OCI-LY7 (cell line): ENCODE measurements around the gene ANXA3. TPM values are rescaled to one million over a fixed set of nuclear protein-coding genes. Genes with fewer than 3 reads are reported as not detected.

ENCODE experiments used
- BruUV-seq: library from RNA; stranded (reverse); fragments of 400-500 nt; replicated peaks from 2 replicates; lab custom pipeline; 2021; lab: Mats Ljungman, UMichigan
- CTCF ChIA-PET: fragments of 300-600 bp; sonication (Branson Sonifier 250); formaldehyde crosslinking; loops from one replicate; lab custom pipeline; 2022; ENCODE audit warnings: antibody characterized with exemption; ENCODE audit not compliant: unreplicated experiment; lab: Charles Lee
- POLR2A ChIA-PET: fragments of 300-600 bp; sonication (Branson Sonifier 250); formaldehyde crosslinking; loops from one replicate; lab custom pipeline; 2022; ENCODE audit warnings: antibody characterized with exemption; lab: Charles Lee
- DNase-seq: peaks from one replicate; pipeline ENCODE4 v3.0.0-alpha.2; 2015; ENCODE audit warnings: low spot score
- H2AFZ ChIP-seq: fragments of 200-600 bp; sonication (generic), shearing (Covaris generic); 2 replicates; pipeline ENCODE4 v1.6.1; 2014; ENCODE audit warnings: mild to moderate bottlenecking, antibody characterized with exemption, low read length, moderate library complexity
- H3K27ac ChIP-seq: fragments of 200-600 bp; sonication (generic); 2 replicates; pipeline ENCODE4 v1.5.1; 2014; ENCODE audit warnings: mixed run types, low read depth, mild to moderate bottlenecking, moderate library complexity, low read length, inconsistent platforms; ENCODE audit not compliant: poor library complexity, severe bottlenecking
- H3K36me3 ChIP-seq: fragments of 200-600 bp; sonication (generic); 2 replicates; pipeline ENCODE4 v1.6.1; 2014; ENCODE audit warnings: mild to moderate bottlenecking, antibody characterized with exemption, low read length, moderate library complexity, mixed read lengths; ENCODE audit not compliant: insufficient read depth
- H3K4me1 ChIP-seq: fragments of 200-600 bp; sonication (generic); 2 replicates; pipeline ENCODE4 v1.5.1; 2014; ENCODE audit warnings: mild to moderate bottlenecking, low read length; ENCODE audit not compliant: insufficient read depth, poor library complexity, severe bottlenecking
- H3K4me2 ChIP-seq: fragments of 200-600 bp; sonication (generic); 2 replicates; pipeline ENCODE4 v1.6.1; 2014; ENCODE audit warnings: mild to moderate bottlenecking, low read length
- H3K4me3 ChIP-seq: fragments of 200-600 bp; sonication (generic); 2 replicates; pipeline ENCODE4 v1.5.1; 2014; ENCODE audit warnings: mild to moderate bottlenecking, low read depth, low read length; ENCODE audit not compliant: poor library complexity, severe bottlenecking
- H3K79me2 ChIP-seq: fragments of 200-600 bp; sonication (generic); 2 replicates; pipeline ENCODE4 v1.6.1; 2016; ENCODE audit warnings: low read depth, mild to moderate bottlenecking, low read length, moderate library complexity, mixed read lengths; ENCODE audit not compliant: insufficient read depth
- H3K9me2 ChIP-seq: fragments of 200-600 bp; sonication (generic); 2 replicates; pipeline ENCODE4 v1.6.1; 2016; ENCODE audit warnings: mild to moderate bottlenecking, low read length, mixed read lengths; ENCODE audit not compliant: insufficient read depth
- H3K9me3 ChIP-seq: fragments of 200-600 bp; sonication (generic); 2 replicates; pipeline ENCODE4 v1.6.1; 2014; ENCODE audit warnings: mild to moderate bottlenecking, mixed run types, low read length, mixed read lengths
- H4K20me1 ChIP-seq: fragments of 200-600 bp; sonication (generic); 2 replicates; pipeline ENCODE4 v1.6.1; 2014; ENCODE audit warnings: mild to moderate bottlenecking, antibody characterized with exemption, low read length, moderate library complexity, mixed read lengths; ENCODE audit not compliant: insufficient read depth
- EZH2phosphoT487 ChIP-seq: fragments of 200-600 bp; sonication (generic); IDR thresholded peaks from 2 replicates; pipeline ENCODE4 v1.6.1; 2018; ENCODE audit warnings: low read depth, borderline replicate concordance, mild to moderate bottlenecking, mixed run types, antibody characterized with exemption, low read length, moderate library complexity, mixed read lengths
- intact Hi-C: fragments of 100-400 bp; cut with micrococcal nuclease; formaldehyde crosslinking; loops from one replicate; pipeline ENCODE4 v1.10.0; 2022; ENCODE audit not compliant: unreplicated experiment
- total RNA-seq, 2 experiments: library from RNA; depleted of rRNA in 1 of 2; stranded (reverse); fragments of >200 nt in 1 of 2; shearing (Covaris generic) in 1 of 2; gene quantifications; 2 replicates each; pipeline ENCODE4 v1.2.3, GENCODE V29; 2014 to 2022
- TF ChIP-seq, protein P1 (sequence below): fragments of 200-600 bp; sonication (generic); conservative IDR thresholded peaks from 2 replicates; pipeline ENCODE4 v1.5.1; 2014; ENCODE audit warnings: mild to moderate bottlenecking, antibody characterized with exemption, low read length, moderate library complexity, mixed read lengths

Gene ANXA3
- total RNA-seq, 2 experiments from 2014 or later, result not detected

DNA sequence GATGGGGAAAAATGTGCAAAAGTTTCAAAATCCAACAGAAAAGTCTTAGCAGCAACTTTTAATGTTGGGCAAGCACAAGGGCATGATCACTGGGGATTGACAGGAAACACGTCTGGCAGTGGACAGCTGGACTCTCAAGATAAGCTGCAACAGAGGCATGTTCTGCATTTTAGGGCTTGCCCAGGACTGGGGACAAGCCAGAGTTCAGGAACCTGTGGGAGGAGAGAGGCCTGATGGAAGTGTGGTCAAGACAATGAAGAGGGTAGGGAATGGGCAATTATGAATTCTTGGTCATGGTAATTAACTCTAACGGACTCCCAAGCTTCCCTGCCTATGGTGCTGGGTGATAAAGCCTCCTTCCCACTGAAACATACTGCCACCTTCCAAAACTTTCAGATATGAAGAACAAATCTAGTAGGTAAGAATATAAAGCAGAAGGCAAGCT is 48.4 kb downstream of the ANXA3 start:
- intact Hi-C loops, result no loop called here
- DNase-seq, result no peak
- POLR2A ChIA-PET, result interaction anchor here (0.6 to 1.2 kb wide), 4 partner anchors 11 to 142 kb away, joined by 3 to 4 read pairs (median 3); no protein-coding TSS in a partner anchor
- Histone ChIP-seq H3K36me3 (no peaks in the 10 kb centered on the region), H3K27ac (no peak overlapping the region), H3K9me3 (no peaks in the 10 kb centered on the region), H3K4me2 (no peak overlapping the region), H3K4me3 (no peak overlapping the region), H3K4me1 (no peaks in the 10 kb centered on the region), H2AFZ (no peak overlapping the region), H4K20me1 (no peaks in the 10 kb centered on the region), H3K79me2 (no peaks in the 10 kb centered on the region), H3K9me2 (no peaks in the 10 kb centered on the region)
- no peak for TF ChIP-seq EZH2phosphoT487
- TF ChIP-seq, protein P1, sequence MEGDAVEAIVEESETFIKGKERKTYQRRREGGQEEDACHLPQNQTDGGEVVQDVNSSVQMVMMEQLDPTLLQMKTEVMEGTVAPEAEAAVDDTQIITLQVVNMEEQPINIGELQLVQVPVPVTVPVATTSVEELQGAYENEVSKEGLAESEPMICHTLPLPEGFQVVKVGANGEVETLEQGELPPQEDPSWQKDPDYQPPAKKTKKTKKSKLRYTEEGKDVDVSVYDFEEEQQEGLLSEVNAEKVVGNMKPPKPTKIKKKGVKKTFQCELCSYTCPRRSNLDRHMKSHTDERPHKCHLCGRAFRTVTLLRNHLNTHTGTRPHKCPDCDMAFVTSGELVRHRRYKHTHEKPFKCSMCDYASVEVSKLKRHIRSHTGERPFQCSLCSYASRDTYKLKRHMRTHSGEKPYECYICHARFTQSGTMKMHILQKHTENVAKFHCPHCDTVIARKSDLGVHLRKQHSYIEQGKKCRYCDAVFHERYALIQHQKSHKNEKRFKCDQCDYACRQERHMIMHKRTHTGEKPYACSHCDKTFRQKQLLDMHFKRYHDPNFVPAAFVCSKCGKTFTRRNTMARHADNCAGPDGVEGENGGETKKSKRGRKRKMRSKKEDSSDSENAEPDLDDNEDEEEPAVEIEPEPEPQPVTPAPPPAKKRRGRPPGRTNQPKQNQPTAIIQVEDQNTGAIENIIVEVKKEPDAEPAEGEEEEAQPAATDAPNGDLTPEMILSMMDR, result no peak
- no TSS peak for BruUV-seq
- CTCF ChIA-PET, result no interaction called here

- Histone ChIP-seq H3K4me1 (no peaks in the 10 kb centered on the region), H3K27ac (no peak overlapping the region), H3K9me2 (no peaks in the 10 kb centered on the region), H2AFZ (no peak overlapping the region), H3K36me3 (no peaks in the 10 kb centered on the region), H3K9me3 (no peaks in the 10 kb centered on the region), H3K79me2 (no peaks in the 10 kb centered on the region), H3K4me2 (no peak overlapping the region), H3K4me3 (no peak overlapping the region), H4K20me1 (no peaks in the 10 kb centered on the region)
- DNase-seq, result no peak
- TF ChIP-seq EZH2phosphoT487, result no peak
- TF ChIP-seq, protein P1, result no peak
- intact Hi-C loops, result no loop called here
- CTCF ChIA-PET, result no interaction called here
- POLR2A ChIA-PET, result interaction anchor here (0.8 to 1.2 kb wide), 3 partner anchors 71 to 290 kb away, joined by 3 to 4 read pairs (median 3); no protein-coding TSS in a partner anchor
- no TSS peak for BruUV-seq
Measured at GRCh38 chr4:78601013-78601412, 49.4 kb downstream of the ANXA3 start.

GRCh38 chr4:78602334-78602733 is 50.8 kb downstream of the ANXA3 start:
- no peak for DNase-seq
- intact Hi-C loops, result no loop called here
- BruUV-seq, result no TSS peak
- H3K9me2 ChIP-seq, result no peaks in the 10 kb centered on the region
- H2AFZ ChIP-seq, result no peak overlapping the region
- H3K4me2 ChIP-seq, result no peak overlapping the region
- TF ChIP-seq EZH2phosphoT487, result no peak
- TF ChIP-seq, protein P1, result no peak
- H3K36me3 ChIP-seq, result no peaks in the 10 kb centered on the region
- H3K4me3 ChIP-seq, result no peak overlapping the region
- ChIA-PET CTCF (no interaction called here), POLR2A (interaction anchor here (0.6 kb wide), 1 partner anchor 613 kb away, joined by 3 read pairs; no protein-coding TSS in a partner anchor)
- no peaks in the 10 kb centered on the region for H3K79me2 ChIP-seq
- H4K20me1 ChIP-seq, result no peaks in the 10 kb centered on the region
- no peaks in the 10 kb centered on the region for H3K9me3 ChIP-seq
- H3K27ac ChIP-seq, result no peak overlapping the region
- H3K4me1 ChIP-seq, result no peaks in the 10 kb centered on the region
